IMR-90 (cell line): ENCODE measurements around the gene LYRM4. TPM values are rescaled to one million over a fixed set of nuclear protein-coding genes. Genes with fewer than 3 reads are reported as not detected.

ENCODE experiments used
- ATAC-seq: fragments of 200-7000 bp; cut with Tn5 transposase; 2 replicates; pipeline ENCODE4 v1.9.1; 2020; ENCODE audit warnings: low read depth, mild to moderate bottlenecking, moderate library complexity
- BruUV-seq: library from RNA; stranded (reverse); fragments of 400-500 nt; replicated peaks from 2 replicates; lab custom pipeline; 2021; lab: Mats Ljungman, UMichigan
- CTCF ChIA-PET: fragments of 300-600 bp; formaldehyde crosslinking; extraction: SDS; loops from one replicate; lab custom pipeline; 2021; ENCODE audit warnings: antibody characterized with exemption; lab: Yijun Ruan, JAX
- POLR2A ChIA-PET: fragments of 300-600 bp; sonication (Branson Sonifier 250); formaldehyde crosslinking; loops from one replicate; lab custom pipeline; 2022; ENCODE audit warnings: antibody characterized with exemption; ENCODE audit not compliant: unreplicated experiment; lab: Charles Lee
- DNase-seq: peaks from one replicate; pipeline ENCODE4 v3.0.0; 2013
- H2AFZ ChIP-seq: replicated peaks from 2 replicates; pipeline ENCODE3; 2013; ENCODE audit warnings: low read length, mild to moderate bottlenecking; ENCODE audit not compliant: poor library complexity
- H2AK5ac ChIP-seq: 2 replicates; pipeline ENCODE4 v1.6.1; 2013; ENCODE audit warnings: low read depth, low read length, inconsistent platforms
- H2AK9ac ChIP-seq: replicated peaks from 2 replicates; pipeline ENCODE3; 2013; ENCODE audit warnings: mild to moderate bottlenecking, low read depth, low read length, moderate library complexity; ENCODE audit not compliant: poor library complexity
- H2BK120ac ChIP-seq: 2 replicates; pipeline ENCODE4 v1.6.1; 2013; ENCODE audit warnings: low read depth, low read length, inconsistent platforms
- H2BK15ac ChIP-seq: 3 replicates; pipeline ENCODE4 v1.6.1; 2013; ENCODE audit warnings: low read depth, low read length, inconsistent platforms
- H2BK20ac ChIP-seq: 2 replicates; pipeline ENCODE4 v1.6.1; 2013; ENCODE audit warnings: low read depth, mild to moderate bottlenecking, inconsistent platforms, low read length, moderate library complexity
- H2BK5ac ChIP-seq: 2 replicates; pipeline ENCODE4 v1.6.1; 2013; ENCODE audit warnings: mild to moderate bottlenecking, low read depth, low read length, inconsistent platforms; ENCODE audit not compliant: poor library complexity, severe bottlenecking
- H3K14ac ChIP-seq: replicated peaks from 2 replicates; pipeline ENCODE4 v1.6.1; 2013; ENCODE audit warnings: low read depth, low read length, inconsistent platforms
- H3K18ac ChIP-seq: 2 replicates; pipeline ENCODE4 v1.6.1; 2013; ENCODE audit warnings: low read depth, low read length, control low read depth
- H3K23ac ChIP-seq: 2 replicates; pipeline ENCODE4 v1.6.1; 2013; ENCODE audit warnings: low read depth, low read length, inconsistent platforms
- H3K27ac ChIP-seq: 2 replicates; pipeline ENCODE4 v1.5.1; 2013; ENCODE audit warnings: mild to moderate bottlenecking, control low read depth, low read length; ENCODE audit not compliant: insufficient read depth
- H3K27me3 ChIP-seq: 2 replicates; pipeline ENCODE4 v1.6.1; 2013; ENCODE audit warnings: low read length; ENCODE audit not compliant: control insufficient read depth, insufficient read depth
- H3K36me3 ChIP-seq: 2 replicates; pipeline ENCODE4 v1.6.1; 2013; ENCODE audit warnings: low read length, mixed read lengths; ENCODE audit not compliant: control insufficient read depth, insufficient read depth
- H3K4ac ChIP-seq: 2 replicates; pipeline ENCODE4 v1.6.1; 2013; ENCODE audit warnings: low read depth, low read length, inconsistent platforms
- H3K4me1 ChIP-seq: 2 replicates; pipeline ENCODE4 v1.6.1; 2013; ENCODE audit warnings: low read length, mixed read lengths; ENCODE audit not compliant: control insufficient read depth, insufficient read depth
- H3K4me2 ChIP-seq: 2 replicates; pipeline ENCODE4 v1.6.1; 2013; ENCODE audit warnings: low read depth, mild to moderate bottlenecking, control low read depth, low read length, moderate library complexity
- H3K4me3 ChIP-seq: 2 replicates; pipeline ENCODE4 v1.5.1; 2013; ENCODE audit warnings: low read depth, mild to moderate bottlenecking, control low read depth, low read length, moderate library complexity; ENCODE audit not compliant: insufficient read depth
- H3K56ac ChIP-seq: 2 replicates; pipeline ENCODE4 v1.6.1; 2013; ENCODE audit warnings: low read length, inconsistent platforms; ENCODE audit not compliant: insufficient read depth; ENCODE audit errors: extremely low read depth
- H3K79me1 ChIP-seq, 2 experiments: 2 replicates each; pipeline ENCODE4 v1.6.1; 2013; ENCODE audit warnings: low read length in 2 of 2, inconsistent platforms in 1 of 2, low read depth in 1 of 2
- H3K9ac ChIP-seq: 2 replicates; pipeline ENCODE4 v1.6.1; 2013; ENCODE audit warnings: low read depth, low read length, control low read depth
- H3K9me1 ChIP-seq: 2 replicates; pipeline ENCODE4 v1.6.1; 2013; ENCODE audit warnings: low read length, inconsistent platforms; ENCODE audit not compliant: insufficient read depth
- H3K9me3 ChIP-seq: 2 replicates; pipeline ENCODE4 v1.6.1; 2013; ENCODE audit warnings: low read length; ENCODE audit not compliant: control insufficient read depth, insufficient read depth
- H4K20me1 ChIP-seq: 2 replicates; pipeline ENCODE4 v1.6.1; 2013; ENCODE audit warnings: low read length, inconsistent platforms; ENCODE audit not compliant: insufficient read depth
- H4K5ac ChIP-seq: 2 replicates; pipeline ENCODE4 v1.6.1; 2013; ENCODE audit warnings: mild to moderate bottlenecking, low read depth, low read length, control low read depth
- H4K8ac ChIP-seq, 2 experiments: 2 replicates each; pipeline ENCODE4 v1.6.1; 2013; ENCODE audit warnings: low read depth in 2 of 2, low read length in 2 of 2, control low read depth in 1 of 2, inconsistent platforms in 1 of 2
- H4K91ac ChIP-seq: 2 replicates; pipeline ENCODE4 v1.6.1; 2013; ENCODE audit warnings: low read depth, low read length, inconsistent platforms; ENCODE audit not compliant: insufficient read depth
- BHLHE40 ChIP-seq: fragments of 150-350 bp; IDR thresholded peaks from 2 replicates; pipeline ENCODE4 v1.6.1; 2016; ENCODE audit warnings: mild to moderate bottlenecking, low read depth, low read length
- CEBPB ChIP-seq: IDR thresholded peaks from 2 replicates; pipeline ENCODE4 v1.6.1; 2012; ENCODE audit warnings: low read depth, low read length, improper control_type of control experiment
- CHD1 ChIP-seq: IDR thresholded peaks from 2 replicates; pipeline ENCODE4 v1.6.1; 2012; ENCODE audit warnings: low read depth, low read length, improper control_type of control experiment
- CTCF ChIP-seq: conservative IDR thresholded peaks from 2 replicates; pipeline ENCODE4 v1.5.1; 2012; ENCODE audit warnings: mild to moderate bottlenecking, low read depth, low read length, improper control_type of control experiment
- FOS ChIP-seq: fragments of 150-350 bp; IDR thresholded peaks from 2 replicates; pipeline ENCODE4 v1.6.1; 2016; ENCODE audit warnings: low read depth, low read length
- MAFK ChIP-seq: IDR thresholded peaks from 2 replicates; pipeline ENCODE4 v1.6.1; 2012; ENCODE audit warnings: low read depth, low read length, improper control_type of control experiment
- MAZ ChIP-seq: IDR thresholded peaks from 2 replicates; pipeline ENCODE4 v1.6.1; 2012; ENCODE audit warnings: low read depth, mild to moderate bottlenecking, low read length, improper control_type of control experiment, moderate library complexity, borderline replicate concordance
- MXI1 ChIP-seq: IDR thresholded peaks from 2 replicates; pipeline ENCODE4 v1.6.1; 2012; ENCODE audit warnings: low read depth, mild to moderate bottlenecking, low read length, moderate library complexity, borderline replicate concordance
- NFE2L2 ChIP-seq: fragments of 150-350 bp; IDR thresholded peaks from 2 replicates; pipeline ENCODE4 v1.6.1; 2016; ENCODE audit warnings: low read depth, mild to moderate bottlenecking, low read length
- POLR2A ChIP-seq: IDR thresholded peaks from 2 replicates; pipeline ENCODE4 v1.6.1; 2012; ENCODE audit warnings: mild to moderate bottlenecking, low read depth, low read length
- RAD21 ChIP-seq: IDR thresholded peaks from 2 replicates; pipeline ENCODE4 v1.6.1; 2012; ENCODE audit warnings: low read length, improper control_type of control experiment
- RCOR1 ChIP-seq: IDR thresholded peaks from 2 replicates; pipeline ENCODE4 v1.6.1; 2012; ENCODE audit warnings: mild to moderate bottlenecking, low read length, improper control_type of control experiment; ENCODE audit not compliant: insufficient replicate concordance
- RFX5 ChIP-seq: IDR thresholded peaks from 2 replicates; pipeline ENCODE4 v1.8.0; 2012; ENCODE audit warnings: low read depth, mild to moderate bottlenecking, low read length, moderate library complexity
- SMC3 ChIP-seq: fragments of 150-350 bp; IDR thresholded peaks from 2 replicates; pipeline ENCODE4 v1.6.1; 2016; ENCODE audit warnings: low read depth, mild to moderate bottlenecking, antibody characterized with exemption, low read length, moderate library complexity
- WGBS, 2 experiments: methylation state at CpG; one replicate each; pipeline versions ENCODE4 v1.1.5 to v1.1.7; 2013; ENCODE audit warnings: missing lambda C conversion rate in 2 of 2; ENCODE audit not compliant: insufficient read length in 1 of 2; ENCODE audit errors: extremely low coverage in 2 of 2; 5-methylcytosine and 5-hydroxymethylcytosine counted together
- dilution Hi-C: fragments of 300-500 bp; cut with HindIII; formaldehyde crosslinking; loops from one replicate; pipeline ENCODE4 v1.14.3; 2018; ENCODE audit warnings: low sequenced_read_pairs; ENCODE audit not compliant: unreplicated experiment
- in situ Hi-C: fragments of 300-500 bp; cut with MboI; formaldehyde crosslinking; loops from 3 replicates; pipeline ENCODE4 v1.14.3; 2019; ENCODE audit warnings: low sequenced_read_pairs, inconsistent platforms, mixed read lengths
- intact Hi-C: fragments of 100-400 bp; cut with micrococcal nuclease; formaldehyde crosslinking; loops from 2 replicates; pipeline ENCODE4 v1.10.0; 2022
- polyA plus RNA-seq, 3 experiments: library from polyadenylated mRNA; depleted of rRNA; stranded (reverse); fragments of >200 nt; gene quantifications; 2 replicates each; pipeline ENCODE4 v1.2.3, GENCODE V29; 2012; ENCODE audit warnings: low replicate concordance in 1 of 3
- total RNA-seq: library from RNA; depleted of rRNA; stranded (reverse); fragments of >200 nt; gene quantifications from 2 replicates; pipeline ENCODE4 v1.2.3, GENCODE V29; 2012
- TF ChIP-seq, protein P1 (sequence below): fragments of 150-350 bp; IDR thresholded peaks from 2 replicates; pipeline ENCODE4 v1.6.1; 2017; ENCODE audit warnings: mild to moderate bottlenecking, antibody characterized with exemption, low read length, low read depth
- TF ChIP-seq, protein P2 (sequence below): fragments of 150-350 bp; IDR thresholded peaks from 2 replicates; pipeline ENCODE4 v1.6.1; 2016; ENCODE audit warnings: low read depth, mild to moderate bottlenecking, low read length, moderate library complexity, borderline replicate concordance

LYRM4 gene
- total and polyA plus RNA-seq, 2 of the 4 experiments (the other 2 are of a cell fraction) = 11.5 to 26.6 TPM

DNA sequence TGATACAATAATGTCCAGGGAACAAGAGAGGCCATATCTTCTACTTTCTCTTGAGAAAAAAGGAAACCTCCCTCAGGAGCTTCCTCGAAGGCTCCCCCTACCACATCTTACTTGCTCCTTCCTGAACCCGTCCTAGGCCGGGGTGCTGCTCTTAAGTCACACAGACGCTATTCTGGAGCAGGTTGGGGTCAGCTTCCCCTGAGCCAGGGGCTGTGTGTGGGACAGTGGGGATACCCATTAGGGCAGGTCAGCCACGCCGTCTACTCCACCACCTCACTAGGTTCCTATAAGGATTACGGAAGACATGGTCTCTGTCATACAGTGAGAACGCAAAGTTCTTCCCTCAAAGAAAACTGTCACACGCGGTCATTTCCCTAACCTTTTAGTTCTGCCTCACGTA is 183.8 kb downstream of the LYRM4 start:
- Histone ChIP-seq H4K91ac (no peak overlapping the region), H3K9ac (no peak overlapping the region), H3K27ac (no peak overlapping the region), H3K79me1 (no peaks in the 10 kb centered on the region), H2BK5ac (no peak overlapping the region), H3K36me3 (no peaks in the 10 kb centered on the region), H2AFZ (no peak overlapping the region), H3K23ac (no peak overlapping the region), H3K27me3 (no peaks in the 10 kb centered on the region; the same call in 1 of the 2 replicates), H4K5ac (no peak overlapping the region), H2AK9ac (no peak overlapping the region), H2BK20ac (no peak overlapping the region), H3K9me1 (no peaks in the 10 kb centered on the region), H3K4me3 (no peak overlapping the region), H2BK15ac (no peak overlapping the region), H3K56ac (no peak overlapping the region), H3K14ac (no peak overlapping the region), H2AK5ac (no peak overlapping the region), H4K20me1 (no peaks in the 10 kb centered on the region), H3K9me3 (no peaks in the 10 kb centered on the region), H3K4ac (no peak overlapping the region), H3K4me1 (peaks cover 2% of the 10 kb centered on the region; the same call in 1 of the 2 replicates), H3K4me2 (no peak overlapping the region), H4K8ac (no peak overlapping the region), H2BK120ac (no peak overlapping the region), H3K18ac (no peak overlapping the region)
- dilution Hi-C loops = no loop called here
- ChIA-PET CTCF (no interaction called here), POLR2A (no interaction called here)
- in situ Hi-C loops = no loop called here
- no TSS peak for BruUV-seq
- TF ChIP-seq RFX5 (no peak), NFE2L2 (no peak), RAD21 (no peak), BHLHE40 (no peak), SMC3 (no peak), POLR2A (no peak), RCOR1 (no peak), CTCF (no peak), FOS (no peak), MXI1 (no peak), CHD1 (no peak), MAZ (no peak), CEBPB (no peak), MAFK (no peak)
- TF ChIP-seq, protein P1, sequence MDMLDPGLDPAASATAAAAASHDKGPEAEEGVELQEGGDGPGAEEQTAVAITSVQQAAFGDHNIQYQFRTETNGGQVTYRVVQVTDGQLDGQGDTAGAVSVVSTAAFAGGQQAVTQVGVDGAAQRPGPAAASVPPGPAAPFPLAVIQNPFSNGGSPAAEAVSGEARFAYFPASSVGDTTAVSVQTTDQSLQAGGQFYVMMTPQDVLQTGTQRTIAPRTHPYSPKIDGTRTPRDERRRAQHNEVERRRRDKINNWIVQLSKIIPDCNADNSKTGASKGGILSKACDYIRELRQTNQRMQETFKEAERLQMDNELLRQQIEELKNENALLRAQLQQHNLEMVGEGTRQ = no peak
- TF ChIP-seq, protein P2, sequence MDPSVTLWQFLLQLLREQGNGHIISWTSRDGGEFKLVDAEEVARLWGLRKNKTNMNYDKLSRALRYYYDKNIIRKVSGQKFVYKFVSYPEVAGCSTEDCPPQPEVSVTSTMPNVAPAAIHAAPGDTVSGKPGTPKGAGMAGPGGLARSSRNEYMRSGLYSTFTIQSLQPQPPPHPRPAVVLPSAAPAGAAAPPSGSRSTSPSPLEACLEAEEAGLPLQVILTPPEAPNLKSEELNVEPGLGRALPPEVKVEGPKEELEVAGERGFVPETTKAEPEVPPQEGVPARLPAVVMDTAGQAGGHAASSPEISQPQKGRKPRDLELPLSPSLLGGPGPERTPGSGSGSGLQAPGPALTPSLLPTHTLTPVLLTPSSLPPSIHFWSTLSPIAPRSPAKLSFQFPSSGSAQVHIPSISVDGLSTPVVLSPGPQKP = no peak
- ATAC-seq = no peak
- DNase-seq = no peak
- intact Hi-C loops = no loop called here
- no CpG with 5 or more reads among the region's 11 CpGs for WGBS, 2 experiments
